OCI-LY1 (cell line): Measurements from ENCODE around the gene ELOVL2.
A peak's percentile ranks its signal among the peaks of the same experiment; 100 is the strongest.
"Not testable (repeated sequence)": the region's sequence is repeated elsewhere in the genome, so short reads cannot be mapped to it uniquely, and the experiment has no call there.

Source experiments
- H2AFZ ChIP-seq: fragments of 200-600 bp; sonication (generic), shearing (Covaris generic); 2 replicates; pipeline ENCODE4 v1.6.0; 2014; ENCODE audit warnings: antibody characterized with exemption, mild to moderate bottlenecking, low read length
- H3F3A ChIP-seq: fragments of 200-600 bp; sonication (generic), shearing (Covaris generic); 2 replicates; pipeline ENCODE4 v1.6.0; 2014; ENCODE audit warnings: mild to moderate bottlenecking, antibody characterized with exemption, low read length, moderate library complexity; ENCODE audit not compliant: insufficient read depth
- H3K27ac ChIP-seq: fragments of 200-600 bp; sonication (generic); 2 replicates; pipeline ENCODE4 v1.5.1; 2014; ENCODE audit warnings: low read length, mixed run types, mild to moderate bottlenecking, low read depth; ENCODE audit not compliant: poor library complexity, severe bottlenecking
- H3K27me3 ChIP-seq: fragments of 200-600 bp; sonication (generic); 2 replicates; pipeline ENCODE4 v1.6.0; 2014; ENCODE audit warnings: antibody characterized with exemption, mild to moderate bottlenecking, low read length, moderate library complexity; ENCODE audit not compliant: insufficient read depth
- H3K36me3 ChIP-seq: fragments of 200-600 bp; sonication (generic); 2 replicates; pipeline ENCODE4 v1.6.1; 2014; ENCODE audit warnings: mild to moderate bottlenecking, antibody characterized with exemption, low read length, moderate library complexity, mixed read lengths; ENCODE audit not compliant: insufficient read depth
- H3K4me1 ChIP-seq: fragments of 200-600 bp; sonication (generic); 2 replicates; pipeline ENCODE4 v1.5.1; 2014; ENCODE audit warnings: mild to moderate bottlenecking, low read length, moderate library complexity; ENCODE audit not compliant: insufficient read depth, severe bottlenecking
- H3K4me2 ChIP-seq: fragments of 200-600 bp; sonication (generic), shearing (Covaris generic); 2 replicates; pipeline ENCODE4 v1.6.1; 2014; ENCODE audit warnings: low read length
- H3K4me3 ChIP-seq: fragments of 200-600 bp; sonication (generic); 2 replicates; pipeline ENCODE4 v1.5.1; 2014; ENCODE audit warnings: low read length, low read depth, mild to moderate bottlenecking, mixed read lengths; ENCODE audit not compliant: poor library complexity, severe bottlenecking
- H3K79me2 ChIP-seq: fragments of 200-600 bp; shearing (Covaris generic); 2 replicates; pipeline ENCODE4 v1.6.1; 2016; ENCODE audit warnings: mixed run types, low read length, mixed read lengths; ENCODE audit not compliant: insufficient read depth
- H3K9ac ChIP-seq: fragments of 200-600 bp; sonication (generic), shearing (Covaris generic); 2 replicates; pipeline ENCODE4 v1.6.1; 2014; ENCODE audit warnings: mild to moderate bottlenecking, low read length, mixed read lengths
- H3K9me2 ChIP-seq: fragments of 200-600 bp; sonication (generic), shearing (Covaris generic); 2 replicates; pipeline ENCODE4 v1.6.1; 2014; ENCODE audit warnings: low read depth, mild to moderate bottlenecking, low read length, mixed read lengths
- H3K9me3 ChIP-seq: fragments of 200-600 bp; shearing (Covaris generic); 2 replicates; pipeline ENCODE4 v1.6.1; 2014; ENCODE audit warnings: low read length, mixed read lengths
- H4K20me1 ChIP-seq: fragments of 200-600 bp; sonication (generic), shearing (Covaris generic); 2 replicates; pipeline ENCODE4 v1.6.0; 2016; ENCODE audit warnings: mild to moderate bottlenecking, low read length; ENCODE audit not compliant: insufficient read depth
- CTCF ChIP-seq: fragments of 200-600 bp; sonication (generic), shearing (Covaris generic); IDR thresholded peaks from 2 replicates; pipeline ENCODE4 v1.5.1; 2017; ENCODE audit warnings: mild to moderate bottlenecking, antibody characterized with exemption, low read length, moderate library complexity, mixed read lengths
- EZH2 ChIP-seq: fragments of 200-600 bp; sonication (generic), shearing (Covaris generic); IDR thresholded peaks from 2 replicates; pipeline ENCODE4 v1.8.0; 2017; ENCODE audit warnings: borderline replicate concordance, mixed run types, mild to moderate bottlenecking, antibody characterized with exemption, low read length, moderate library complexity, mixed read lengths

Gene ELOVL2

GRCh38 chr6:11043961-11044711 is at the start of gene ELOVL2:
ELOVL2 (minus strand) TSS chr6:11044305; CDS start chr6:11044230, 75 bp downstream.
- Histone ChIP-seq H3K27ac (no peak within 1 kb of the TSS), H3F3A (no peaks in the 10 kb centered on the region), H3K4me1 (peaks cover 6% of the 10 kb centered on the region), H3K4me2 (peak within 1 kb of the TSS; percentile 83), H3K4me3 (peak within 1 kb of the TSS; percentile 63), H3K27me3 (no peaks in the 10 kb centered on the region), H3K36me3 (no peaks in the 10 kb centered on the region), H4K20me1 (no peaks in the 10 kb centered on the region), H3K9me3 (no peaks in the 10 kb centered on the region), H2AFZ (no peak within 1 kb of the TSS), H3K9me2 (no peaks in the 10 kb centered on the region), H3K79me2 (no peaks in the 10 kb centered on the region), H3K9ac (peak within 1 kb of the TSS; percentile 45; the same call in 1 of the 2 replicates)
- TF ChIP-seq CTCF (peak; percentile 76), EZH2 (no peak)

- no peaks in the 10 kb centered on the region for H3K9me2 ChIP-seq
- peaks cover 24% of the 10 kb centered on the region for H3K4me1 ChIP-seq
- H3F3A ChIP-seq = no peaks in the 10 kb centered on the region
- peak overlapping the region; percentile 85 for H3K4me3 ChIP-seq
- H3K36me3 ChIP-seq = no peaks in the 10 kb centered on the region; the same call in 1 of the 2 replicates
- H4K20me1 ChIP-seq = no peaks in the 10 kb centered on the region
- peaks cover 16% of the 10 kb centered on the region for H3K79me2 ChIP-seq
- peak overlapping the region; percentile 24 for H3K27ac ChIP-seq
- H3K27me3 ChIP-seq = no peaks in the 10 kb centered on the region
- H3K4me2 ChIP-seq = peak overlapping the region; percentile 75
- H3K9ac ChIP-seq = peak overlapping the region; percentile 93
- H2AFZ ChIP-seq = peak overlapping the region; percentile 13; the same call in 1 of the 2 replicates
- TF ChIP-seq EZH2 = no peak
- H3K9me3 ChIP-seq = no peaks in the 10 kb centered on the region
Measured at GRCh38 chr6:11093376-11093625, 49.2 kb upstream of the ELOVL2 start.

- no peaks in the 10 kb centered on the region; the same call in 1 of the 2 replicates for H3K36me3 ChIP-seq
- peak overlapping the region; percentile 85 for H3K4me3 ChIP-seq
- H3F3A ChIP-seq = no peaks in the 10 kb centered on the region
- peaks cover 24% of the 10 kb centered on the region for H3K4me1 ChIP-seq
- H2AFZ ChIP-seq = peak overlapping the region; percentile 13; the same call in 1 of the 2 replicates
- H3K79me2 ChIP-seq = peaks cover 16% of the 10 kb centered on the region
- peak overlapping the region; percentile 24 for H3K27ac ChIP-seq
- no peaks in the 10 kb centered on the region for H4K20me1 ChIP-seq
- no peaks in the 10 kb centered on the region for H3K9me2 ChIP-seq
- H3K4me2 ChIP-seq = peak overlapping the region; percentile 75
- H3K9ac ChIP-seq = peak overlapping the region; percentile 93
- H3K9me3 ChIP-seq = no peaks in the 10 kb centered on the region
- TF ChIP-seq EZH2 = no peak
- H3K27me3 ChIP-seq = no peaks in the 10 kb centered on the region
Measured at GRCh38 chr6:11092668-11093375, 48.7 kb upstream of the ELOVL2 start.

GRCh38 chr6:11091141-11091540 is 47.0 kb upstream of the ELOVL2 start:
- not testable (repeated sequence) for H3K4me2 ChIP-seq, H3K9ac ChIP-seq, H3K9me2 ChIP-seq, H3K27ac ChIP-seq, H3K27me3 ChIP-seq, H3F3A ChIP-seq, H2AFZ ChIP-seq, H4K20me1 ChIP-seq, H3K9me3 ChIP-seq, H3K4me3 ChIP-seq, H3K36me3 ChIP-seq
- H3K79me2 ChIP-seq = peaks cover 13% of the 10 kb centered on the region
- H3K4me1 ChIP-seq = peaks cover 22% of the 10 kb centered on the region
